Hepatocyte (in vitro differentiated cells): ENCODE data around the gene THEM5.

ENCODE experiments used
- CTCF ChIP-seq: fragments of 200-600 bp; sonication (generic); IDR thresholded peaks from 2 replicates; pipeline ENCODE4 v1.5.1; 2016; ENCODE audit warnings: antibody characterized with exemption, mild to moderate bottlenecking; ENCODE audit not compliant: poor library complexity
- EZH2 ChIP-seq: fragments of 200-600 bp; sonication (generic); IDR thresholded peaks from 2 replicates; pipeline ENCODE4 v1.6.1; 2016; ENCODE audit warnings: antibody characterized with exemption, mild to moderate bottlenecking, borderline replicate concordance
- EZH2phosphoT487 ChIP-seq: fragments of 200-600 bp; sonication (generic); IDR thresholded peaks from one replicate; pipeline ENCODE4 v1.6.1; 2018; ENCODE audit warnings: antibody characterized with exemption, mild to moderate bottlenecking, low read depth, moderate library complexity; ENCODE audit not compliant: unreplicated experiment, severe bottlenecking

GRCh38 chr1:151817353-151817730, 36.2 kb downstream of the THEM5 start:
- TF ChIP-seq CTCF: no peak
- no peak for TF ChIP-seq EZH2
- TF ChIP-seq EZH2phosphoT487: no peak
